Effector memory CD4-positive, alpha-beta T cell (primary cell): ENCODE measurements around the gene BRICD5.
A peak's percentile ranks its signal among the peaks of the same experiment; 100 is the strongest.

Experiments
- DNase-seq, 3 donors: peaks; one replicate each; pipeline ENCODE4 v3.0.0-alpha.2; 2020
- H3K27ac ChIP-seq: 2 replicates; pipeline ENCODE4 v1.7.0; 2013; ENCODE audit warnings: mild to moderate bottlenecking, low read length, moderate library complexity; ENCODE audit not compliant: insufficient read depth, poor library complexity, severe bottlenecking
- H3K27me3 ChIP-seq: replicated peaks from 2 replicates; pipeline ENCODE4 v1.7.0; 2013; ENCODE audit warnings: mild to moderate bottlenecking, low read length; ENCODE audit not compliant: insufficient read depth, control insufficient read depth, poor library complexity, severe bottlenecking
- H3K36me3 ChIP-seq: 2 replicates; pipeline ENCODE4 v1.7.0; 2013; ENCODE audit warnings: mild to moderate bottlenecking, low read length, moderate library complexity; ENCODE audit not compliant: control insufficient read depth, insufficient read depth
- H3K4me1 ChIP-seq: 2 replicates; pipeline ENCODE4 v1.7.0; 2013; ENCODE audit warnings: low read length, mild to moderate bottlenecking; ENCODE audit not compliant: control insufficient read depth, insufficient read depth, poor library complexity, severe bottlenecking
- H3K4me3 ChIP-seq: 2 replicates; pipeline ENCODE4 v1.7.0; 2013; ENCODE audit warnings: low read length, low read depth, mild to moderate bottlenecking; ENCODE audit not compliant: insufficient read depth, poor library complexity, severe bottlenecking
- H3K9me3 ChIP-seq: 2 replicates; pipeline ENCODE4 v1.7.0; 2013; ENCODE audit warnings: mild to moderate bottlenecking, low read length, moderate library complexity; ENCODE audit not compliant: control insufficient read depth

BRICD5 gene

GRCh38 chr16:2199621-2200139 is 11.0 kb downstream of the BRICD5 start:
- no peaks in the 10 kb centered on the region for H3K9me3 ChIP-seq
- H3K27me3 ChIP-seq = peaks cover 30% of the 10 kb centered on the region
- H3K36me3 ChIP-seq = no peaks in the 10 kb centered on the region
- no peak overlapping the region for H3K4me3 ChIP-seq
- H3K4me1 ChIP-seq = peaks cover 17% of the 10 kb centered on the region
- no peak overlapping the region for H3K27ac ChIP-seq
- no peak for DNase-seq

GRCh38 chr16:2199095-2199494 is 11.6 kb downstream of the BRICD5 start:
- peaks cover 32% of the 10 kb centered on the region for H3K27me3 ChIP-seq
- no peak overlapping the region for H3K27ac ChIP-seq
- DNase-seq = no peak

GRCh38 chr16:2198283-2198682 is 12.4 kb downstream of the BRICD5 start:
- H3K4me3 ChIP-seq = no peak overlapping the region
- H3K27ac ChIP-seq = no peak overlapping the region
- peaks cover 32% of the 10 kb centered on the region for H3K27me3 ChIP-seq
- no peaks in the 10 kb centered on the region for H3K9me3 ChIP-seq
- DNase-seq = no peak
- H3K4me1 ChIP-seq = peaks cover 15% of the 10 kb centered on the region
- no peaks in the 10 kb centered on the region for H3K36me3 ChIP-seq

More at GRCh38 chr16:2199095-2199494, 11.6 kb downstream of the BRICD5 start:
- Histone ChIP-seq H3K4me1 (peaks cover 15% of the 10 kb centered on the region), H3K36me3 (no peaks in the 10 kb centered on the region), H3K4me3 (no peak overlapping the region), H3K9me3 (no peaks in the 10 kb centered on the region)

GRCh38 chr16:2197765-2198164 is 12.9 kb downstream of the BRICD5 start:
- peaks cover 15% of the 10 kb centered on the region for H3K4me1 ChIP-seq

GRCh38 chr16:2196981-2197511 is 13.6 kb downstream of the BRICD5 start:
- Histone ChIP-seq H3K27ac (no peak overlapping the region), H3K4me1 (peaks cover 15% of the 10 kb centered on the region), H3K4me3 (no peak overlapping the region), H3K36me3 (no peaks in the 10 kb centered on the region), H3K27me3 (peaks cover 32% of the 10 kb centered on the region), H3K9me3 (no peaks in the 10 kb centered on the region)
- DNase-seq = no peak

More at GRCh38 chr16:2197765-2198164, 12.9 kb downstream of the BRICD5 start:
- no peak for DNase-seq
- Histone ChIP-seq H3K27me3 (peaks cover 32% of the 10 kb centered on the region), H3K4me3 (no peak overlapping the region), H3K27ac (no peak overlapping the region), H3K36me3 (no peaks in the 10 kb centered on the region), H3K9me3 (no peaks in the 10 kb centered on the region)

GRCh38 chr16:2196162-2196980 is 14.3 kb downstream of the BRICD5 start, which contains the start of gene CASKIN1:
TSS of gene CASKIN1 (minus strand) at chr16:2196605. CDS start at chr16:2196432, 173 bp downstream.
- Histone ChIP-seq H3K36me3 (no peaks in the 10 kb centered on the region), H3K4me1 (peaks cover 15% of the 10 kb centered on the region), H3K27ac (no peak within 1 kb of the TSS), H3K4me3 (peak within 1 kb of the TSS; percentile 37), H3K9me3 (no peaks in the 10 kb centered on the region), H3K27me3 (peaks cover 32% of the 10 kb centered on the region)
- DNase-seq = no peak

- Histone ChIP-seq H3K27ac (no peak overlapping the region), H3K9me3 (no peaks in the 10 kb centered on the region), H3K4me3 (peak overlapping the region; percentile 37), H3K36me3 (no peaks in the 10 kb centered on the region), H3K4me1 (peaks cover 15% of the 10 kb centered on the region), H3K27me3 (peaks cover 32% of the 10 kb centered on the region)
- DNase-seq = no peak
Measured at GRCh38 chr16:2195322-2196161, 15.1 kb downstream of the BRICD5 start.

- Histone ChIP-seq H3K9me3 (no peaks in the 10 kb centered on the region), H3K4me1 (peaks cover 15% of the 10 kb centered on the region), H3K27ac (no peak overlapping the region), H3K27me3 (peaks cover 32% of the 10 kb centered on the region), H3K36me3 (no peaks in the 10 kb centered on the region), H3K4me3 (no peak overlapping the region)
- DNase-seq = peak in 2 of 3 donors; percentile 29 to 34
Measured at GRCh38 chr16:2194852-2195321, 15.8 kb downstream of the BRICD5 start.

- no peak for DNase-seq
- no peak overlapping the region for H3K27ac ChIP-seq
- H3K36me3 ChIP-seq = no peaks in the 10 kb centered on the region
- peaks cover 32% of the 10 kb centered on the region for H3K27me3 ChIP-seq
- no peak overlapping the region for H3K4me3 ChIP-seq
- H3K4me1 ChIP-seq = peaks cover 15% of the 10 kb centered on the region
- no peaks in the 10 kb centered on the region for H3K9me3 ChIP-seq
Measured at GRCh38 chr16:2194166-2194834, 16.4 kb downstream of the BRICD5 start.
